Fibroblast of pulmonary artery (primary cell): Measurements from ENCODE around the gene HS3ST4.

Source experiments
- DNase-seq: peaks from one replicate; pipeline ENCODE4 v3.0.0-alpha.2; 2010; ENCODE audit warnings: low read depth
- H3K4me3 ChIP-seq: replicated peaks from 2 replicates; pipeline ENCODE4 v1.5.1; 2011; ENCODE audit warnings: low read depth, mild to moderate bottlenecking, control low read depth, low read length, moderate library complexity
- CTCF ChIP-seq: IDR thresholded peaks from 2 replicates; pipeline ENCODE4 v1.5.1; 2011; ENCODE audit warnings: mild to moderate bottlenecking, control low read depth, low read length, inconsistent platforms; ENCODE audit errors: missing control alignments

HS3ST4 gene

GRCh38 chr16:25877103-25877502 lies 185.3 kb downstream of the HS3ST4 start:
- H3K4me3 ChIP-seq: no peak overlapping the region
- TF ChIP-seq CTCF: no peak
- no peak for DNase-seq

GRCh38 chr16:25886598-25886997 lies 194.8 kb downstream of the HS3ST4 start:
- no peak for TF ChIP-seq CTCF

GRCh38 chr16:25888868-25889267 lies 197.1 kb downstream of the HS3ST4 start:
- no peak for DNase-seq
- TF ChIP-seq CTCF: no peak
- H3K4me3 ChIP-seq: no peak overlapping the region

More at GRCh38 chr16:25886598-25886997, 194.8 kb downstream of the HS3ST4 start:
- DNase-seq: no peak
- no peak overlapping the region for H3K4me3 ChIP-seq

GRCh38 chr16:25893332-25893731 lies 201.6 kb downstream of the HS3ST4 start:
- no peak for TF ChIP-seq CTCF
- DNase-seq: no peak
- H3K4me3 ChIP-seq: no peak overlapping the region

- H3K4me3 ChIP-seq: no peak overlapping the region
- TF ChIP-seq CTCF: no peak
- no peak for DNase-seq
Measured at GRCh38 chr16:25894093-25894492, 202.3 kb downstream of the HS3ST4 start.

- no peak for TF ChIP-seq CTCF
- H3K4me3 ChIP-seq: no peak overlapping the region
- no peak for DNase-seq
Measured at GRCh38 chr16:25895380-25895779, 203.6 kb downstream of the HS3ST4 start.

- no peak overlapping the region for H3K4me3 ChIP-seq
- TF ChIP-seq CTCF: no peak
- no peak for DNase-seq
Measured at GRCh38 chr16:25896411-25896810, 204.7 kb downstream of the HS3ST4 start.
